ENCODE results near the gene RHCE. TPM values are rescaled to one million over a fixed set of nuclear protein-coding genes. Genes with fewer than 3 reads are reported as not detected.
"Not testable (repeated sequence)": the region's sequence is repeated elsewhere in the genome, so short reads cannot be mapped to it uniquely, and the experiment has no call there.

The RHCE gene
- polyA plus RNA-seq, 1 experiment: 0.25 TPM

DNA sequence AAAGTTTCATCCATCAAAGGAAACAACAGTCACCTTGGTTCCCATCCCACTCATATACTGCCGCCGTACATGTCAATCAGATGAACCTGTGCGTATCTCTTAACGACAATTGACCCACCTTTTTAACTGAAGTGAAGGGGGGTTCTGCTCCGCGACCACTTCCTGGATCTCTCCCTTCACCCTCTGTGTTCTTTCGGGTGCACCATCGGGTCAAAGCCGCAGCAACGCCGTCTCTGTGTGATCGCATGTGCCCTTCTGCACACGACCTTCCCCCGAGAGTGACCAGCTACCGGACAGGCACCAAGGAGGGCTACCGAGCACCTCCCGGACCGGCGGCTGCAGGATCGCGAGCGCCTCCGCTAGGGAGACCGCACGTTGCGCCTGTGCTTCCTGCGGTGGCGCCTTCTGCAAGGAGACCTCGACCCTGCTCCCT is 83.7 kb downstream of the RHCE start:
- CTCF ChIA-PET: not testable (repeated sequence)

GRCh38 chr1:25329950-25330349 is 90.7 kb downstream of the RHCE start:
- POLR2A ChIA-PET; H3K4me3 ChIP-seq (ENCODE audit: low read depth, low read length); H3K27ac ChIP-seq (ENCODE audit: low read depth, low read length); DNase-seq (ENCODE audit: low read depth, low spot score); H3K9me3 ChIP-seq (ENCODE audit: control insufficient read depth, insufficient read depth, low read length); H3K27me3 ChIP-seq (ENCODE audit: control insufficient read depth, insufficient read depth, low read length); CTCF ChIA-PET: not testable (repeated sequence)

More for the DNA sequence above, 83.7 kb downstream of the RHCE start:
- DNase-seq (ENCODE audit: low read depth, low spot score); H3K27me3 ChIP-seq (ENCODE audit: control insufficient read depth, insufficient read depth, low read length); POLR2A ChIA-PET; H3K9me3 ChIP-seq (ENCODE audit: control insufficient read depth, insufficient read depth, low read length); H3K27ac ChIP-seq (ENCODE audit: low read depth, low read length): not testable (repeated sequence)
- peak overlapping the region; percentile 73 for H3K4me3 ChIP-seq (ENCODE audit: low read depth, low read length)
- TF ChIP-seq, protein P1, sequence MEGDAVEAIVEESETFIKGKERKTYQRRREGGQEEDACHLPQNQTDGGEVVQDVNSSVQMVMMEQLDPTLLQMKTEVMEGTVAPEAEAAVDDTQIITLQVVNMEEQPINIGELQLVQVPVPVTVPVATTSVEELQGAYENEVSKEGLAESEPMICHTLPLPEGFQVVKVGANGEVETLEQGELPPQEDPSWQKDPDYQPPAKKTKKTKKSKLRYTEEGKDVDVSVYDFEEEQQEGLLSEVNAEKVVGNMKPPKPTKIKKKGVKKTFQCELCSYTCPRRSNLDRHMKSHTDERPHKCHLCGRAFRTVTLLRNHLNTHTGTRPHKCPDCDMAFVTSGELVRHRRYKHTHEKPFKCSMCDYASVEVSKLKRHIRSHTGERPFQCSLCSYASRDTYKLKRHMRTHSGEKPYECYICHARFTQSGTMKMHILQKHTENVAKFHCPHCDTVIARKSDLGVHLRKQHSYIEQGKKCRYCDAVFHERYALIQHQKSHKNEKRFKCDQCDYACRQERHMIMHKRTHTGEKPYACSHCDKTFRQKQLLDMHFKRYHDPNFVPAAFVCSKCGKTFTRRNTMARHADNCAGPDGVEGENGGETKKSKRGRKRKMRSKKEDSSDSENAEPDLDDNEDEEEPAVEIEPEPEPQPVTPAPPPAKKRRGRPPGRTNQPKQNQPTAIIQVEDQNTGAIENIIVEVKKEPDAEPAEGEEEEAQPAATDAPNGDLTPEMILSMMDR (IDR thresholded peaks at IDR 0.05; ENCODE audit: low read depth, low read length): 0 out of 2 replicates have a peak, but pooled peaks have one; percentile 11

DNA sequence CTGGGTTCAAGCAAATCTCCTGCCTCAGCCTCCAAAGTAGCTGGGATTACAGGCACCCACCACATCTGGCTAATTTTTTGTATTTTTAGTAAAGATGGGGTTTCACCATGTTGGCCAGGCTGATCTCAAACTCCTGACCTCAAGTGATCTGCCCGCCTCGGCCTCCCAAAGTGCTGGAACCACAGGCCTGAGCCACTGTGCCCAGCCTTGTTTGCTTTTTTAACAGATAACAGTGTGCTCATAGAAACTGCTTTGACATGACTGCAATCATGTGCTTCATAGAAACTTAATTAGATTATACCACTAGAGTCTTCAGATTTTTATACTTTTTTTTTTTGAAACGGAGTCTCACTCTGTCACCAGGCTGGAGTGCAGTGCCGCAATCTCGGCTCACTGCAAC is 91.3 kb downstream of the RHCE start:
- H3K4me3 ChIP-seq (ENCODE audit: low read depth, low read length); H3K27ac ChIP-seq (ENCODE audit: low read depth, low read length); H3K27me3 ChIP-seq (ENCODE audit: control insufficient read depth, insufficient read depth, low read length); H3K9me3 ChIP-seq (ENCODE audit: control insufficient read depth, insufficient read depth, low read length); POLR2A ChIA-PET; DNase-seq (ENCODE audit: low read depth, low spot score): not testable (repeated sequence)
- CTCF ChIA-PET: interaction anchor here (0.7 kb wide), 1 partner anchor 153 kb away, joined by 4 read pairs; no protein-coding TSS in a partner anchor

GRCh38 chr1:25328791-25329185 is 91.8 kb downstream of the RHCE start:
- DNase-seq (ENCODE audit: low read depth, low spot score); H3K9me3 ChIP-seq (ENCODE audit: control insufficient read depth, insufficient read depth, low read length); H3K27me3 ChIP-seq (ENCODE audit: control insufficient read depth, insufficient read depth, low read length); H3K27ac ChIP-seq (ENCODE audit: low read depth, low read length); H3K4me3 ChIP-seq (ENCODE audit: low read depth, low read length): not testable (repeated sequence)
- CTCF ChIA-PET: interaction anchor here (0.7 kb wide), 1 partner anchor 153 kb away, joined by 4 read pairs; no protein-coding TSS in a partner anchor
- POLR2A ChIA-PET: interaction anchor here (0.6 kb wide), 2 partner anchors 81 to 184 kb away, joined by 4 read pairs; partner anchors contain the start of gene RSRP1

- not testable (repeated sequence) for H3K4me3 ChIP-seq (ENCODE audit: low read depth, low read length); H3K9me3 ChIP-seq (ENCODE audit: control insufficient read depth, insufficient read depth, low read length); H3K27me3 ChIP-seq (ENCODE audit: control insufficient read depth, insufficient read depth, low read length); DNase-seq (ENCODE audit: low read depth, low spot score); H3K27ac ChIP-seq (ENCODE audit: low read depth, low read length)
- ChIA-PET POLR2A (interaction anchor here (0.6 kb wide), 2 partner anchors 81 to 185 kb away, joined by 4 read pairs; partner anchors contain the start of gene RSRP1), CTCF (interaction anchor here (0.7 kb wide), 1 partner anchor 154 kb away, joined by 4 read pairs; no protein-coding TSS in a partner anchor)
Observed at GRCh38 chr1:25327864-25328790, 92.5 kb downstream of the RHCE start.

GRCh38 chr1:25324407-25324806 is 96.2 kb downstream of the RHCE start:
- DNase-seq (ENCODE audit: low read depth, low spot score); H3K4me3 ChIP-seq (ENCODE audit: low read depth, low read length); POLR2A ChIA-PET; H3K9me3 ChIP-seq (ENCODE audit: control insufficient read depth, insufficient read depth, low read length); H3K27me3 ChIP-seq (ENCODE audit: control insufficient read depth, insufficient read depth, low read length); H3K27ac ChIP-seq (ENCODE audit: low read depth, low read length); CTCF ChIA-PET: not testable (repeated sequence)

GRCh38 chr1:25322127-25322526 is 98.5 kb downstream of the RHCE start:
- POLR2A ChIA-PET; H3K4me3 ChIP-seq (ENCODE audit: low read depth, low read length); H3K9me3 ChIP-seq (ENCODE audit: control insufficient read depth, insufficient read depth, low read length); DNase-seq (ENCODE audit: low read depth, low spot score); H3K27ac ChIP-seq (ENCODE audit: low read depth, low read length); H3K27me3 ChIP-seq (ENCODE audit: control insufficient read depth, insufficient read depth, low read length); CTCF ChIA-PET: not testable (repeated sequence)

DNA sequence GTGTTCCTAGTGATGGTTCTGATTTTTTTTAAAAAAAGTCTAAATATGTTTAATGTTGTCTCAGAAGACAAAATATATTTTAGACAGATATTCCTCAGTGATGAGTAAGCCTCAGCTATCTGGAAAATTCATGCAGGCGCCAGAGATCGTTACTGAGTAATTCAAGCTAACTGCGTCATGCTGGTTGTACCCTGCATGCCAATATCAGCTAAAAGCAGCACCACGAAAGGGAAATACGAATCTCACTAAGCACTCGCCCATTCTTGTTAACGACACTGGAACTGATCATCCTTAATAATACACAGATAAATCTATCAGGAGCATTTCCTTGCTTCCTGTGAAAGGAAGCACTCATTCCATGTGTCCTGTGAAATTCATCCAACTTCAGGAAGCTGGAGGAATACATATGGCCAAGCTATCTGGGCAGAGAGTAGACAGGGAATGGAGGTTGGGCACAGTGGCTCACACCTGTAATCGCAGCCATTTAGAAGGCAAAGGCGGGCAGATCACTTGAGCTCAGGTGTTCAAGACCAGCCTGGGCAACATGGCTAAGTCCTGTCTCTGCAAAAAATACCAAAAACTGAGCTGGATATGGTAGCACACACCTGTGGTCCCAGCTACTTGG is 100.2 kb downstream of the RHCE start:
- H3K9me3 ChIP-seq (ENCODE audit: control insufficient read depth, insufficient read depth, low read length); H3K27me3 ChIP-seq (ENCODE audit: control insufficient read depth, insufficient read depth, low read length); POLR2A ChIA-PET; H3K4me3 ChIP-seq (ENCODE audit: low read depth, low read length); CTCF ChIA-PET: not testable (repeated sequence)
- peak; percentile 55 for DNase-seq (ENCODE audit: low read depth, low spot score)
- peak overlapping the region; percentile 75 for H3K27ac ChIP-seq (ENCODE audit: low read depth, low read length)

GRCh38 chr1:25312806-25313470 is 107.7 kb downstream of the RHCE start:
- H3K27ac ChIP-seq (ENCODE audit: low read depth, low read length); POLR2A ChIA-PET; H3K9me3 ChIP-seq (ENCODE audit: control insufficient read depth, insufficient read depth, low read length); DNase-seq (ENCODE audit: low read depth, low spot score); H3K27me3 ChIP-seq (ENCODE audit: control insufficient read depth, insufficient read depth, low read length); H3K4me3 ChIP-seq (ENCODE audit: low read depth, low read length); CTCF ChIA-PET: not testable (repeated sequence)
